Measurements from ENCODE around the gene TNS1.
"Not testable (repeated sequence)": the region's sequence is repeated elsewhere in the genome, so short reads cannot be mapped to it uniquely, and the experiment has no call there.

Gene TNS1

GRCh38 chr2:218002845-218003180, at the start of gene TNS1:
TNS1 (minus strand) TSS chr2:218002995; CDS start chr2:218002872, 123 bp downstream.
- no peak for DNase-seq

- DNase-seq: no peak
These were observed 49.1 kb upstream of the TNS1 start for GRCh38 chr2:218051903-218052302.

GRCh38 chr2:218047536-218048225, 44.9 kb upstream of the TNS1 start:
- DNase-seq: no peak

- no peak for DNase-seq
These were observed 43.4 kb upstream of the TNS1 start for GRCh38 chr2:218046238-218046637.

- DNase-seq: not testable (repeated sequence)
These were observed 41.8 kb upstream of the TNS1 start for GRCh38 chr2:218044599-218044998.

GRCh38 chr2:218043701-218044109, 40.9 kb upstream of the TNS1 start:
- DNase-seq: no peak

GRCh38 chr2:218043100-218043499, 40.3 kb upstream of the TNS1 start:
- no peak for DNase-seq

GRCh38 chr2:218041302-218042168, 38.7 kb upstream of the TNS1 start:
- no peak for DNase-seq

GRCh38 chr2:218040883-218041282, 38.1 kb upstream of the TNS1 start:
- DNase-seq: no peak

GRCh38 chr2:218039171-218039570, 36.4 kb upstream of the TNS1 start:
- no peak for DNase-seq

- DNase-seq: no peak
These were observed 33.6 kb upstream of the TNS1 start for GRCh38 chr2:218036371-218036770.

- no peak for DNase-seq
These were observed 32.8 kb upstream of the TNS1 start for GRCh38 chr2:218035463-218036100.

- DNase-seq: peak; percentile 15 to 27
These were observed 31.9 kb upstream of the TNS1 start for GRCh38 chr2:218034497-218035213.

GRCh38 chr2:218033590-218034496, 31.0 kb upstream of the TNS1 start:
- no peak for DNase-seq

- no peak for DNase-seq
These were observed 30.4 kb upstream of the TNS1 start for GRCh38 chr2:218033208-218033589.

GRCh38 chr2:218032336-218033171, 29.8 kb upstream of the TNS1 start:
- no peak for DNase-seq

- no peak for DNase-seq
These were observed 29.0 kb upstream of the TNS1 start for GRCh38 chr2:218031771-218032257.

- DNase-seq: no peak
These were observed 28.5 kb upstream of the TNS1 start for GRCh38 chr2:218031261-218031660.

GRCh38 chr2:218030409-218031195, 27.8 kb upstream of the TNS1 start:
- DNase-seq: no peak

Data from NCI-H1930 (cell line).